Lower leg skin (tissue), 3 donors: ENCODE results near the gene FBXW8.

Experiments used
- POLR2A ChIP-seq, 2 donors: fragments of 450-650 bp; IDR thresholded peaks; one replicate each; pipeline ENCODE4 v1.6.1; 2016 to 2017; ENCODE audit warnings: antibody characterized with exemption in 2 of 2, mild to moderate bottlenecking in 1 of 2, moderate library complexity in 1 of 2
- TF ChIP-seq, protein P1 (sequence below), 3 donors: fragments of 450-650 bp; IDR thresholded peaks; one replicate each; pipeline ENCODE4 v1.5.1; 2016; ENCODE audit warnings: antibody characterized with exemption in 3 of 3, mild to moderate bottlenecking in 3 of 3, moderate library complexity in 2 of 3

DNA sequence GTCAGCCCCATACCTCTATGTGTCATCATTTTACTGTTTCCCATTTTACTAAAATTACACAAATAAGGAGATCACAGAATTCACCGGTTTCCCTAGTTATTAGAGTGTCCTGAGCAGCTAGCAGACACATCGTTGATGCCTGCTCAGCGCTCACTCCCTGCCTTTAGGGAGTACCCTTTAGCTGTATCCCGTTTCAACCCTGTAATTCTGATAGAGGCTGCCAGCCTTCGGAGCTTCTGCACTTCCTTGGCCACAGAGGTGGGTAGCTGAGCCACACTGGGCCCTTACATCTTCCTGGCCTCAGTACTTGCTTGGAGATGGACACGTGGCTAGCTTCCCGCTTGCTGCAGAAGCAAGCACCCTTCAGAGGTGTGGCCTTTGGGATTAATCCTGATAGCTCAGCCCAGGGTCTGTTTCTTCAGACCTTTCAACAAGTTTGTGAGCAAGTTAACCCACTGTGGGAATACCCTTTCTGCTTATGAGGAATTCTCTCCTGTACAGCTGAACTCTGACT, 14.3 kb upstream of the FBXW8 start:
- TF ChIP-seq, protein P1, sequence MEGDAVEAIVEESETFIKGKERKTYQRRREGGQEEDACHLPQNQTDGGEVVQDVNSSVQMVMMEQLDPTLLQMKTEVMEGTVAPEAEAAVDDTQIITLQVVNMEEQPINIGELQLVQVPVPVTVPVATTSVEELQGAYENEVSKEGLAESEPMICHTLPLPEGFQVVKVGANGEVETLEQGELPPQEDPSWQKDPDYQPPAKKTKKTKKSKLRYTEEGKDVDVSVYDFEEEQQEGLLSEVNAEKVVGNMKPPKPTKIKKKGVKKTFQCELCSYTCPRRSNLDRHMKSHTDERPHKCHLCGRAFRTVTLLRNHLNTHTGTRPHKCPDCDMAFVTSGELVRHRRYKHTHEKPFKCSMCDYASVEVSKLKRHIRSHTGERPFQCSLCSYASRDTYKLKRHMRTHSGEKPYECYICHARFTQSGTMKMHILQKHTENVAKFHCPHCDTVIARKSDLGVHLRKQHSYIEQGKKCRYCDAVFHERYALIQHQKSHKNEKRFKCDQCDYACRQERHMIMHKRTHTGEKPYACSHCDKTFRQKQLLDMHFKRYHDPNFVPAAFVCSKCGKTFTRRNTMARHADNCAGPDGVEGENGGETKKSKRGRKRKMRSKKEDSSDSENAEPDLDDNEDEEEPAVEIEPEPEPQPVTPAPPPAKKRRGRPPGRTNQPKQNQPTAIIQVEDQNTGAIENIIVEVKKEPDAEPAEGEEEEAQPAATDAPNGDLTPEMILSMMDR (IDR thresholded peaks at IDR 0.05) = no peak
- no peak for TF ChIP-seq POLR2A (IDR thresholded peaks at IDR 0.05)
